ENCODE measurements around the gene CENPF. TPM values are rescaled to one million over a fixed set of nuclear protein-coding genes. Genes with fewer than 3 reads are reported as not detected.

CENPF gene
- total and polyA plus RNA-seq, 2 experiments from 2014 or later = 123 to 376 TPM

GRCh38 chr1:214557952-214558735, 44.9 kb upstream of the CENPF start:
- Histone ChIP-seq H3K4me2 (no peak overlapping the region), H3F3A (replicated peaks; ENCODE audit: low read depth) (peaks cover 7% of the 10 kb centered on the region; the same call in 1 of the 2 replicates), H3K4me3 (no peak overlapping the region), H3K4me1 (ENCODE audit: insufficient read depth) (peaks cover 8% of the 10 kb centered on the region), H3K27ac (ENCODE audit: low read depth) (no peak overlapping the region), H4K20me1 (replicated peaks; ENCODE audit: insufficient read depth) (no peaks in the 10 kb centered on the region), H3K36me3 (ENCODE audit: insufficient read depth) (no peaks in the 10 kb centered on the region), H2AFZ (peak overlapping the region; percentile 57; the same call in 1 of the 2 replicates), H3K9me2 (ENCODE audit: insufficient read depth) (no peaks in the 10 kb centered on the region), H3K79me2 (replicated peaks; ENCODE audit: insufficient read depth) (no peaks in the 10 kb centered on the region), H3K27me3 (ENCODE audit: insufficient read depth) (no peaks in the 10 kb centered on the region)
- peaks cover 14% of the 10 kb centered on the region for H3K4me1 Mint-ChIP-seq
- H3K36me3 Mint-ChIP-seq (ENCODE audit: low read depth) = no peaks in the 10 kb centered on the region
- no peak for TF ChIP-seq STAT1 (IDR thresholded peaks at IDR 0.05; ENCODE audit: unreplicated experiment)
- no peak for TF ChIP-seq ZNF462 (CRISPR knock-in tag; IDR thresholded peaks at IDR 0.05)
- no peak for TF ChIP-seq ZNF331 (CRISPR knock-in tag; IDR thresholded peaks at IDR 0.05; ENCODE audit: low read depth)
- TF ChIP-seq EZH2phosphoT487 (IDR thresholded peaks at IDR 0.05; ENCODE audit: unreplicated experiment) = no peak
- no peak for TF ChIP-seq CTCF (conservative IDR thresholded peaks at IDR 0.05; ENCODE audit: low read depth in 2 of 2)
- TF ChIP-seq JUNB (IDR thresholded peaks at IDR 0.05; ENCODE audit: unreplicated experiment) = no peak
- TF ChIP-seq REST (IDR thresholded peaks at IDR 0.05; ENCODE audit: unreplicated experiment) = no peak
- no peak for TF ChIP-seq EZH2 (IDR thresholded peaks at IDR 0.05; ENCODE audit: low read depth, unreplicated experiment)
- TF ChIP-seq NANOG (IDR thresholded peaks at IDR 0.05; ENCODE audit: borderline replicate concordance) = no peak
- no peak for TF ChIP-seq CREB1 (CRISPR knock-in tag; IDR thresholded peaks at IDR 0.05; ENCODE audit: low read depth)
- no peak for TF ChIP-seq POLR2AphosphoS5 (IDR thresholded peaks at IDR 0.05; ENCODE audit: low read depth)
- no peak for TF ChIP-seq ETS1 (IDR thresholded peaks at IDR 0.05)
- no peak for TF ChIP-seq ZNF114 (CRISPR knock-in tag; IDR thresholded peaks at IDR 0.05)
- DNase-seq (ENCODE audit: low spot score) (no peak), ATAC-seq (no peak)
- H3K27ac Mint-ChIP-seq = no peak overlapping the region
- no peak overlapping the region for H3K4me3 Mint-ChIP-seq
- peaks cover 7% of the 10 kb centered on the region for H3K27me3 Mint-ChIP-seq (ENCODE audit: insufficient read depth, low read depth, poor library complexity)
- H3K9me3 Mint-ChIP-seq = no peaks in the 10 kb centered on the region

All from GM23338 (cell line).